GM18858 (cell line): Measurements from ENCODE around the gene ATP5F1A.

Source experiments
- ATAC-seq: cut with Tn5 transposase; IDR thresholded peaks from one replicate; pipeline ENCODE4 v1.9.1; 2021; ENCODE audit not compliant: unreplicated experiment

Gene ATP5F1A

GRCh38 chr18:46073474-46074331 is 24.4 kb downstream of the ATP5F1A start:
- no peak for ATAC-seq

DNA sequence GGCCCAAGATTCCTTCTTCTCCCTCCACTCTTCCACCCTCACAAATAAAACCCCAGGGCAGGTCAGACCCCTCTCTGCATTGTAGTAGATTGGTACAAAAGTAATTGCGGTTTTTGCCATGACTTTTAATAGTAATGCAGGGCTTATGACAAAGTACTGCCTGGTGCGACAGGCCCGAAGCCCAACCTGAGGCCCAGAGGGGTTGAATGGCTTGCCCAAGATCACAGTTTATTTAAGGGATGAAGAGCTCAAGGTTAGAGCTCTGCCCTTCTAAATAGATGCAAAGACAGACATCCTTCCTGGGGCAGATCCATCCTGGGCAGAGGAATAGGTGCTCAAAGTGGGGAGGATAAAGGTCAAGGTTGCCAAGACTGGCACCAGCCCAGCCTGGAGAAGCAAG is 25.1 kb downstream of the ATP5F1A start:
- no peak for ATAC-seq

DNA sequence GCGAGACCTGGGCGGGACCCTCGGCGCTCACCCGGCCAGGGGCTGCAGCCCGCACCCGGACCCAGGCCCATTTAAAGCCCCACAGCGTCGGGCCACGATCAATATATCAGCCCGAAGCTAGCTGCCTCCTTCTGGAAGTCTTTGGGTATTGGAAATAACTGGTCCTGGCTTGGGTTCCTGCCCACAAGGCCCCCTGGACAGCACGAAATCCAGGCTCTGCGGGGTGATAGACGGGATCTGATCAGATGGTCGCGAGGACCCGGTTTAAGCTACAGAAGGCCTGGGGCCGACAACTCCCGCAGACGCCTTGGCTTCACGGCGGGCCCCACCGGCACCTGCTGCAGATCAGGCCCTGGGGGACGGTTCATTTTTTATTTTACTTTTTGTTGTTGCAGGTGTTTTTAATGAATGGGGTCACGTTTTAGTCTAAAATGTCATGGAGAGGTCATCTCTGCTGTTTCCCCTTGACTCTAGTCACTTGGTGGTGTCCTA is 25.7 kb downstream of the ATP5F1A start:
- ATAC-seq = no peak

DNA sequence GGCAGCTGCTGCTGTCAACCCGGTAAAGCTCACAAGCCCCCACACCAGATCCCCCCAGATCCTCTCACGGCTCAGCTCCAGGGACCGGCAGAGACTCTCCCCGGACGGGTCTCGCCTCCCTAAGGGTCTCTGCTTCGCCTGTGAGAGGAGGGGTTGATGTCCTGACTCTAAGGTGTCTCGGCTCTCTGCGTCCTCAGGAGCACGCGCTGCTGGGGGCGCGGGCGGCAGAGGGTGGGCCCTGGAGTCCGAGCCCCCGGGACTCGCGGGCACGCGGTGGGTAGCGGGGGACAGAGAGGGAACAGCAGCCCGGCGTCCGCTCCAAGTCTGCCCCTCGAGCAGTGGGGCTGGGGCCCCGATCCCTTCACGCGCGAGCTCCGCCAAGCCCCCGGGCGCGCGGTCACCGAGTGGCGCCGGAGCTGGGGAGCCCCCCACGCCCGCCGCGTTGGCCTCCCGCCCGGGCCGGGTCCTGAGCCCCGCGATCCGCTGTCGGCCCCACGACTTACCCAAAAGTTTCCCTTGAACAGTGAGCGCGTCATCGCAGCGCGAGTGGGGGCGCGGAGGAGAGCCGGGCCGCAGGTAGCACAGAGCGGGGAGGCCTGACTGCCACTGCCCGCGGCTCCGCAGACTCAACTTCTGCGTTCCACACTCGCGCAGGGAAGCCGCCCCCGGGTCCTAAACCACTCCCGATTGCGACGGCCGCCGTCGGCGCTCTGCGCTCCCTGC is 26.3 kb downstream of the ATP5F1A start, which contains the start of gene PSTPIP2:
PSTPIP2 (minus strand) TSS at position 608 of the 723 bp plus-strand sequence; CDS start at position 536, 72 bp downstream.
- ATAC-seq = peak; percentile 42

- no peak for ATAC-seq
These were observed 27.1 kb downstream of the ATP5F1A start for GRCh38 chr18:46070815-46071652.

- no peak for ATAC-seq
These were observed 27.9 kb downstream of the ATP5F1A start for GRCh38 chr18:46070232-46070631.

- no peak for ATAC-seq
These were observed 28.6 kb downstream of the ATP5F1A start for GRCh38 chr18:46069524-46069923.

GRCh38 chr18:46068763-46069162 is 29.3 kb downstream of the ATP5F1A start:
- ATAC-seq = no peak

DNA sequence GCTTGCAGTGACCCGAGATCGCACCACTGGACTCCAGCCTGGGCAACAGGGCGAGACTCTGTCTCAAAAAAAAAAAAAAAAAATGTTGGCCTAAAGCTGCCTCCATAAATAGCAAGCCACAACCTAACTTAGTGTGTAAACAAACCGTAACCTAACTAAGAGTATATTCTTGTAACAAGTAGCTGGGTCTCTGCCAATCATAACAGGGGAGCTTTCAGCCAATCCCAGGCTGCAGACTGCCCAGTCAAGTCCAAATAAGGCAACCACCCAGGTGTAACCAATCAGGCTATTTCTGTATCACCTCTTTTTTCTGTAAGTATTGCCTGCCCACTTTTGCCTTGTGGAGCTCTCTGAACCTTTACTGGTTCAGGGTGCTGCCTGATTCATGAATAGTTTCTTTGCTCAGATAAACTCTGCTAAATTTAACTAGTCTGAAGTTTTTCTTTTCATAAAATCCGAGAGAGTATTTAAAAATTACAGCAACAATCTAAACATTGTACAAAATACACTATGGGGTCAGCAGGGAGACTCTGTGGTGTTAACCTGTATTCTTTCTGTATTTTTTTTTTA is 30.6 kb downstream of the ATP5F1A start:
- no peak for ATAC-seq

GRCh38 chr18:46062781-46063180 is 35.3 kb downstream of the ATP5F1A start:
- no peak for ATAC-seq

- no peak for ATAC-seq
These were observed 36.3 kb downstream of the ATP5F1A start for GRCh38 chr18:46061796-46062195.

DNA sequence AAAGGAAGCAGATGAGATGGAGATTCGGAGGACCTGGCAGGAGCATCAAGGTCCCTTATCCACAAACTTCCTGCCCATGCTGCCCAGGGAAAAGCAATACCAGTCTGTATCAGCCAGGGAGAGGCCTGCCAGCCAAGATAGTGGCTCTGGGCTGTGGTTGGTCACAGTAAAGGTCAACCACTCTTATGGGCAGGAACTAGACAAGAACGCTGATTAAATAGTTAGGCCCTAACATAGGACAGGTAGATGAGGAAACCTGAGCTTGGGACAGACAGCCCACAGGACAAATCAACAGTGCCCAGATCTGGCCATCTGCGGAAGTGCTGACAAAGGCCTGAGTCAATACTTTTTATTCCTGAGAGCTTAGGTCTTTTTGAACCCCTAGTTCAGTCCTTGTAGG is 36.7 kb downstream of the ATP5F1A start:
- no peak for ATAC-seq

DNA sequence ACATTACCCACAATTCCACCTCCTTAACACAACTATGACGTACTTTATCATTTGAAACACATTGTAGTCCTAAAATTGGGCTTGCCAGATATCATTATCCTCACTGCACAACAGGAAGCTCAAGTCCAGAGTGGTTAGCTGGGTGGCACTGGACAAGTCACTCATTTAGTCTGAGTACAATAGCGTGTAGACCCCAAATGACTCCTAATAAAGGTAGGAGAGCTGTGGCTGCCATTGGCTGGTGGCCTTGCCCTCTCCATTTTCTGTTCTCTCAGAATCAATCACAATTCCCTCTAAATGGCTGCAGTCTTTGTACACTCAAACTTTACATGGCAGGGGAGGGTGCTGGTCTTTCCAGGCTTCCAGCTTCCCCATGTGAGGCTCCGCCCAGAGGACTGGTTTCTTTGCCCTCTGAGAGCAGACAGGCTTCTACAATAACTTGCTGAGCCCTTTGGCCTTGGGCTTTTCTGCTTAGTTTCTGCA is 37.7 kb downstream of the ATP5F1A start:
- no peak for ATAC-seq

DNA sequence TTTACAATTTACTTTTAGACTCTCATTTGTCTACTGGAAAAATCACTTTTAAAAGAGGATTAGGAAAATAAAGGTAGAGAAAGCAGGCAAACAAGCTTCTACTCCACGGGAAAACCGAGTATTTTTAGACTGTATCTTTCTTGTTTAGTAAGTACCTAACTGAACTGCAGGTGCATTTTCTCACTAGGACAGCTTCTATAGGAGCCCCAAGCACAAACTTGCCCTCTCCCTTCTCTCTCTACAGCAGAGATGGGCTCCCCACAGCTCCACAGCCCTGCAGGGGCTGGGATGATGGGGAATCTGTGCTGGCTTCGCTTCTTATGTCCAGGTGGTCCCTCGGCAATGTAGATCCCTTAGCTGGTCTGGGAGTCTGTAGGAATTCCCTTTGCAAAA is 42.3 kb downstream of the ATP5F1A start:
- no peak for ATAC-seq

GRCh38 chr18:46054956-46055837 is 42.9 kb downstream of the ATP5F1A start:
- ATAC-seq = no peak

DNA sequence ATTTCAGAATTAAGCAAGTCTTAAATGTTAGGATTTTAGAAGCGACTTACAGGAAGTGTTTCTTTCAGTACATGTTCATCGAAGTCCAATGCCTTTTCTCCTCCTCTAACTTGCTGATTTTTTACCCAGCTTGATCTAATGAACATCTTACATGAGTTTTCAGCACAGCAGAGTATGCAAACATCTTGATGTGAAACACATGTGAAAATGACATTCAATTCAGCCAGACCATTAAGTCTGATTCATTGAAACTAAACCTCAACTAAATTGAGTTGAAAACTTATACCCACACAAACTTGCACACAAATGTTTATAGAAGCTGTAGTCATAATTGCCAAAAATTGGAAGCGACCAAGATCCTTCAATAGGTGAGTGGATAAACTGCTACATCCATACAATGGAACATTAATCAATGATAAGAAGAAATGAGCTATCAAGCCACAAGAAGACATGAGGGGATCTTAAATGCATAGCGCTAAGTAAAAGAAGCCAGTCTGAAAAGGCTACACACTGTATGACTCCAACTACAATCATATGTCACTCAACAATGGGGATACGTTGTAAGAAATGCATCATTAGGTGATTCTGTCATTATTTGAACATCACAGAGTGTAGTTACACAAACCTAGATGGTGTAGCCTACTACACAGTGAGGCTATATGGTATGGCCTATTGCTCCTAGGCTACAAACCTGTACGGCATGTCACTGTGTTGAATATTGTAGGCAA is 44.6 kb downstream of the ATP5F1A start:
- no peak for ATAC-seq

GRCh38 chr18:46051731-46052461 is 46.2 kb downstream of the ATP5F1A start:
- no peak for ATAC-seq

DNA sequence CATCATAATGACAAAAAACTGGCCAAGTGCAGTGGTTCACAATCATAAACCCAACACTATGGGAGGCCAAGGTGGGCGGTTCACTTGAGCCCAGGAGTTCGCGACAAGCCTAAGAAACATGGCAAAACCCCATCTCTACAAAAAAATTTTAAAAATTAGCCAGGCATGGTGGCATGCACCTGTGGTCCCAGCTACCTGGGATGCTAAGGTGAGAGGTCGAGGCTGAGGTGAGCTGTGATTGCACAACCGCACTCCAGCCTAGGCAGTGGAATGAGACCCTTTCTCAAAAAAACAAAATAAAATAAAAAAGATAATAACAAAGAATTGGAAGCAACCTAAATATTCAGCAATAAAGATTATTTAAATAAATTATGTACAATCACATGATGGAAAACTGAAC is 47.8 kb downstream of the ATP5F1A start:
- ATAC-seq = no peak
